Mesenchymal stem cell (in vitro differentiated cells and primary cell): Measurements from ENCODE around the gene BAHCC1.

Experiments used
- DNase-seq: peaks from one replicate; pipeline ENCODE4 v3.0.0-alpha.2; 2013
- H2AFZ ChIP-seq: one replicate; pipeline ENCODE4 v1.6.1; 2013; ENCODE audit warnings: low read depth, mild to moderate bottlenecking, control low read depth, inconsistent platforms, low read length, moderate library complexity
- H2AK5ac ChIP-seq: 2 replicates; pipeline ENCODE4 v1.6.1; 2013; ENCODE audit warnings: low read length, moderate library complexity, mild to moderate bottlenecking, inconsistent platforms; ENCODE audit not compliant: severe bottlenecking
- H2BK120ac ChIP-seq: one replicate; pipeline ENCODE4 v1.6.1; 2013; ENCODE audit warnings: low read depth, mild to moderate bottlenecking, inconsistent platforms, low read length, moderate library complexity
- H2BK12ac ChIP-seq, 2 experiments: one replicate each; pipeline ENCODE4 v1.6.1; 2013; ENCODE audit warnings: inconsistent platforms in 2 of 2, low read length in 2 of 2, mild to moderate bottlenecking in 2 of 2, moderate library complexity in 2 of 2, control low read depth in 1 of 2
- H2BK15ac ChIP-seq: one replicate; pipeline ENCODE4 v1.6.1; 2013; ENCODE audit warnings: mild to moderate bottlenecking, low read depth, inconsistent platforms; ENCODE audit not compliant: poor library complexity, severe bottlenecking
- H2BK5ac ChIP-seq: 2 replicates; pipeline ENCODE4 v1.6.1; 2013; ENCODE audit warnings: low read depth, mild to moderate bottlenecking, low read length, control low read depth, inconsistent platforms; ENCODE audit not compliant: poor library complexity, severe bottlenecking
- H3K14ac ChIP-seq, 2 experiments: one replicate each; pipeline ENCODE4 v1.6.1; 2013; ENCODE audit warnings: inconsistent platforms in 2 of 2, low read length in 2 of 2, control low read depth in 1 of 2, mild to moderate bottlenecking in 1 of 2, moderate library complexity in 1 of 2
- H3K18ac ChIP-seq, 2 experiments: one replicate each; pipeline ENCODE4 v1.6.1; 2013; ENCODE audit warnings: inconsistent platforms in 2 of 2, low read length in 2 of 2, control low read depth in 1 of 2, low read depth in 1 of 2, mild to moderate bottlenecking in 1 of 2
- H3K23ac ChIP-seq, 2 experiments: one replicate each; pipeline ENCODE4 v1.6.1; 2013; ENCODE audit warnings: inconsistent platforms in 2 of 2, low read length in 2 of 2, mild to moderate bottlenecking in 2 of 2, moderate library complexity in 2 of 2, control low read depth in 1 of 2
- H3K27ac ChIP-seq: 2 replicates; pipeline ENCODE4 v1.5.1; 2013; ENCODE audit warnings: mild to moderate bottlenecking, moderate library complexity, low read length, control low read depth, inconsistent platforms; ENCODE audit not compliant: poor library complexity, severe bottlenecking
- H3K27me3 ChIP-seq, 2 experiments: 2 replicates each; pipeline versions ENCODE4 v1.6.1 to v1.7.0; 2013; ENCODE audit warnings: low read length in 2 of 2, mild to moderate bottlenecking in 2 of 2, moderate library complexity in 2 of 2, control low read depth in 1 of 2, inconsistent platforms in 1 of 2; ENCODE audit not compliant: control insufficient read depth in 1 of 2, insufficient read depth in 1 of 2
- H3K36me3 ChIP-seq, 2 experiments: 2 replicates each; pipeline versions ENCODE4 v1.6.1 to v1.7.0; 2013; ENCODE audit warnings: low read length in 2 of 2, control low read depth in 1 of 2, inconsistent platforms in 1 of 2, low read depth in 1 of 2, mild to moderate bottlenecking in 1 of 2; ENCODE audit not compliant: insufficient read depth in 2 of 2, control insufficient read depth in 1 of 2
- H3K4ac ChIP-seq, 2 experiments: one replicate each; pipeline ENCODE4 v1.6.1; 2013; ENCODE audit warnings: inconsistent platforms in 2 of 2, low read length in 2 of 2, mild to moderate bottlenecking in 2 of 2, moderate library complexity in 2 of 2, control low read depth in 1 of 2, low read depth in 1 of 2
- H3K4me1 ChIP-seq: 2 replicates; pipeline ENCODE4 v1.6.1; 2013; ENCODE audit warnings: low read depth, low read length, control low read depth; ENCODE audit not compliant: control insufficient read depth, insufficient read depth
- H3K4me2 ChIP-seq: 2 replicates; pipeline ENCODE4 v1.6.1; 2013; ENCODE audit warnings: low read length, mild to moderate bottlenecking, inconsistent platforms; ENCODE audit not compliant: poor library complexity, severe bottlenecking
- H3K4me3 ChIP-seq, 2 experiments: 2 replicates each; pipeline versions ENCODE4 v1.5.1 to v1.7.0; 2013; ENCODE audit warnings: low read length in 2 of 2, mild to moderate bottlenecking in 2 of 2, control low read depth in 1 of 2, low read depth in 1 of 2; ENCODE audit not compliant: insufficient read depth in 1 of 2
- H3K79me1 ChIP-seq: replicated peaks from 2 replicates; pipeline ENCODE4 v1.6.1; 2013; ENCODE audit warnings: mild to moderate bottlenecking, control low read depth, low read length, inconsistent platforms; ENCODE audit not compliant: poor library complexity, severe bottlenecking
- H3K9ac ChIP-seq: 2 replicates; pipeline ENCODE4 v1.7.0; 2013; ENCODE audit warnings: mild to moderate bottlenecking, low read length, moderate library complexity
- H3K9me3 ChIP-seq: 2 replicates; pipeline ENCODE4 v1.7.0; 2013; ENCODE audit warnings: mild to moderate bottlenecking, low read length; ENCODE audit not compliant: control insufficient read depth
- H4K8ac ChIP-seq: one replicate; pipeline ENCODE4 v1.6.1; 2013; ENCODE audit warnings: inconsistent platforms, mild to moderate bottlenecking, low read length, moderate library complexity
- H4K91ac ChIP-seq: one replicate; pipeline ENCODE4 v1.6.1; 2013; ENCODE audit warnings: mild to moderate bottlenecking, low read length, inconsistent platforms
- WGBS: methylation state at CpG from one replicate; pipeline ENCODE4 v1.1.7; 2013; ENCODE audit warnings: mixed read lengths; 5-methylcytosine and 5-hydroxymethylcytosine counted together

BAHCC1 gene

DNA sequence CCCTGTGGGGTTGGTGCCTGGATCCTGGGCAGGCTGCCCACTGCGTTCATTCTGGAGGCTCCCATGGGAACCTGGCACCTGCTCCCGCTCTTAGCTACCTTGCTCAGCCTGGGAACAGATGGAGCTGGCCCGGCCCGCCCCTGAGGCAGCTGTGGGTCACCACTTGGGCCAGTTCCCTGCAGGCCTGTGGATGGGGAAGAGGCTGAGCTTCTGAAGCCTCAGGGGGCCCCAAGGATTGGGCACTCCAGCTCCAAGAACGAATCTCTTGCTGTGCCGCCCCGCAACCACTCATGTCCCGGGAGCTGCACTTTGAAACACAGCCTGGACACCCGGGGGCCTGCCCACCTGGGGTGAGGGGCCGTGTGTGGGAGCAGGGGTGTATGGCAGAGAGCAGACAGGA lies 37.7 kb downstream of the BAHCC1 start:
- H2BK12ac ChIP-seq, result no peak overlapping the region
- H4K8ac ChIP-seq, result no peak overlapping the region
- no peak overlapping the region for H4K91ac ChIP-seq
- H3K18ac ChIP-seq, result no peak overlapping the region
- no peak overlapping the region for H2BK15ac ChIP-seq
- no peak overlapping the region for H2BK5ac ChIP-seq
- H3K23ac ChIP-seq, result no peak overlapping the region
- WGBS, result 86% methylated on average over 10 of the region's 10 CpGs
- no peak overlapping the region for H2AK5ac ChIP-seq
- no peaks in the 10 kb centered on the region for H3K27me3 ChIP-seq
- peaks cover 58% of the 10 kb centered on the region for H3K4me1 ChIP-seq
- H3K14ac ChIP-seq, result no peak overlapping the region
- H3K9ac ChIP-seq, result no peak overlapping the region
- DNase-seq, result no peak
- H3K4ac ChIP-seq, result no peak overlapping the region
- peaks cover 3% of the 10 kb centered on the region for H3K79me1 ChIP-seq
- H3K4me2 ChIP-seq, result no peak overlapping the region
- no peak overlapping the region for H2AFZ ChIP-seq
- H3K27ac ChIP-seq, result no peak overlapping the region
- peaks cover 0 to 38% of the 10 kb centered on the region in 2 experiments for H3K36me3 ChIP-seq
- H3K9me3 ChIP-seq, result no peaks in the 10 kb centered on the region
- no peak overlapping the region for H2BK120ac ChIP-seq
- no peak overlapping the region for H3K4me3 ChIP-seq

DNA sequence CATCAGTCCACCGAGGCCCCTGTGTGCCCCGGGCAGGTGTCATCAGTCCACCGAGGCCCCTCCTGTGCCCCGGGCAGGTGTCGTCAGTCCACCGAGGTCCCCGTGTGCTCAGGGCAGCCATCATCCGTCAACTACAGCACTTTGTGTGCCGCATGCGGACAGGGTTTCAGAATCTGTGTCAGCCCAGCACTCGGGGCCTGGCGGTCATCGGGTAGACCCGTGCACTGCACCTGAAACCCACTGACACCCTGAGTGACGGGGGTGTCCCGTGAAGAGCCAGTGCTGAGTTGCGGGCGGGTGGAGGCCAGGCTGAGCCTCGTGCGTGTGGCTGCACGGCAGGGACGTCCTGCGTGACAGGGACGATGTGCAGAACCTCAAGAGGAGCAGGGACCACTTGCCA lies 38.4 kb downstream of the BAHCC1 start:
- H3K4me1 ChIP-seq, result peaks cover 52% of the 10 kb centered on the region
- no peak overlapping the region for H3K4me2 ChIP-seq
- no peak overlapping the region for H3K9ac ChIP-seq
- no peak overlapping the region for H3K27ac ChIP-seq
- no peak overlapping the region for H4K91ac ChIP-seq
- H3K79me1 ChIP-seq, result peaks cover 3% of the 10 kb centered on the region
- H2BK5ac ChIP-seq, result no peak overlapping the region
- 84% methylated on average over 24 of the region's 24 CpGs for WGBS
- no peak overlapping the region for H4K8ac ChIP-seq
- no peak overlapping the region for H3K23ac ChIP-seq
- H2AFZ ChIP-seq, result no peak overlapping the region
- peak overlapping the region in 1 of 2 experiments; percentile 26 for H3K14ac ChIP-seq
- no peak overlapping the region for H2BK120ac ChIP-seq
- peak overlapping the region in 1 of 2 experiments; percentile 54 for H3K18ac ChIP-seq
- no peaks in the 10 kb centered on the region for H3K27me3 ChIP-seq
- peaks cover 0 to 40% of the 10 kb centered on the region in 2 experiments for H3K36me3 ChIP-seq
- DNase-seq, result no peak
- no peak overlapping the region for H2BK15ac ChIP-seq
- no peak overlapping the region for H3K4me3 ChIP-seq
- H3K4ac ChIP-seq, result peak overlapping the region in 1 of 2 experiments; percentile 24
- H2AK5ac ChIP-seq, result no peak overlapping the region
- no peak overlapping the region for H2BK12ac ChIP-seq
- H3K9me3 ChIP-seq, result no peaks in the 10 kb centered on the region

DNA sequence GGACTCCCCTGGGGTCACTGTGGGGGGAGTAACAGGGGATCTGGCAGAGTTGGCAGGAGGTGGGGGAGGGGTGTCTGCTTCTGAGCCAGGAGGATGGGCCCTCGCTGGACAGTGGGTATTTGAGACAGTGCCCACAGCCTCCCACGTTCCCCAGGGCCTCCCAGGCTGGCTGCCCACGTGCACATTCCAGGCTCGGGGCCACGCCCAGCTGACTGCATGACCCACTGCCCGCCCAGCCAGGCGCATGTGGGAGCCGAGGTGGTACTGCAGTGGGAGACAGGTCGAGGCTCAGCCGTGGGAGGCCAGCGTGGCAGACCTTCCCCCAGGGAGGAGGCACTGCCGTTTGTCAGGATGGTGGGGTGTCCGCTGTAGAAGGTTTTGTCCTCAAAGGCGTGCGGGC lies 38.8 kb downstream of the BAHCC1 start:
- H3K9ac ChIP-seq, result no peak overlapping the region
- H3K4me1 ChIP-seq, result peaks cover 48% of the 10 kb centered on the region
- 70% methylated on average over 15 of the region's 15 CpGs for WGBS
- H4K8ac ChIP-seq, result no peak overlapping the region
- H3K79me1 ChIP-seq, result peaks cover under 1% of the 10 kb centered on the region
- peak overlapping the region; percentile 2 to 54 for H3K18ac ChIP-seq
- H3K27ac ChIP-seq, result no peak overlapping the region
- H3K36me3 ChIP-seq, result peaks cover 0 to 41% of the 10 kb centered on the region in 2 experiments
- no peak overlapping the region for H2BK15ac ChIP-seq
- peak overlapping the region; percentile 24 to 40 for H3K4ac ChIP-seq
- no peak overlapping the region for H2AK5ac ChIP-seq
- H4K91ac ChIP-seq, result no peak overlapping the region
- no peak overlapping the region for H2AFZ ChIP-seq
- no peaks in the 10 kb centered on the region for H3K9me3 ChIP-seq
- peak overlapping the region in 1 of 2 experiments; percentile 61 for H3K14ac ChIP-seq
- H3K4me2 ChIP-seq, result no peak overlapping the region
- DNase-seq, result no peak
- H3K4me3 ChIP-seq, result no peak overlapping the region
- no peak overlapping the region for H2BK5ac ChIP-seq
- no peak overlapping the region for H2BK120ac ChIP-seq
- peak overlapping the region in 1 of 2 experiments; percentile 49 for H2BK12ac ChIP-seq
- no peaks in the 10 kb centered on the region for H3K27me3 ChIP-seq
- no peak overlapping the region for H3K23ac ChIP-seq

DNA sequence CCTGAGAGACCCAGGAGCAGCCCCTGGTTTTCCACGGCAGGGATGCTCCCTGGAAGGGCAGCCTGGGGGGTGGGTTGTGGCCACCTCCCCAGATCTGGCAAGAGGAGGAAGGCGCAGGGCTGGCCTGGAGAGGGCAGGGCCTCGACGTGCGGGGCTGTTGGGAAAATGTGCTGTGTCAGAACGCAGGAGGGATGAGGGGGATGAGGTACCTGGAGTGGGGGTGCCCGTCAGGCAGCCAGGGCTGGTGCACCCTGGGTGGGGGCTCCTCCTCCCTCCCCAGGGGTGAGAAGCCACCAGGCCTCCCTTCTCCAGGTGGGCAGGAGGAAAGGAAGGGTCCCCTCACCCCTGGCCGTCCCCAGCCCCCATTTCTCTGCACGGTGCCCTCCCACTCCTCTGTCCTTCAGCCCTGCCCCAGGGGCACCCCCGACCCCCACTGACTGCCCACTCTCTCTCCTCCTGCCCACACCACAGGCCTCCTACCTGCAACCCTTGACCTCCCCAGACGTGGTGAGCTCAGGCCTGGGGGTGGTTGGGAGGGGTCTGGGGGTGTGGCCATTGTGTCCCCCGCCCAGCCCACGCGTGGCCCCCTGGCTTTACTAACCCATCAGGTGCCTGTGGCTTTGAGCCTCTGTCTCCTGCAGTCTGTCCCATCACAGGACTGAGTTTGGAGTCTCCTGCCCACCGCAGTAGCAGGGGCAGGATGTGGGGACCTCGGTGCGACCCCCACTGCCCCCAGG lies 39.6 kb downstream of the BAHCC1 start:
- peak overlapping the region in 1 of 2 experiments; percentile 49 for H3K18ac ChIP-seq
- H2BK15ac ChIP-seq, result peak overlapping the region; percentile 32
- H3K9me3 ChIP-seq, result no peaks in the 10 kb centered on the region
- no peak overlapping the region for H2BK5ac ChIP-seq
- no peak overlapping the region for H2AFZ ChIP-seq
- 86% methylated on average over 14 of the region's 17 CpGs for WGBS
- H2BK12ac ChIP-seq, result peak overlapping the region in 1 of 2 experiments; percentile 91
- peak overlapping the region; percentile 57 for H4K91ac ChIP-seq
- no peak overlapping the region for H3K4me2 ChIP-seq
- no peaks in the 10 kb centered on the region for H3K79me1 ChIP-seq
- no peaks in the 10 kb centered on the region for H3K27me3 ChIP-seq
- H3K9ac ChIP-seq, result no peak overlapping the region
- peak overlapping the region in 1 of 2 experiments; percentile 40 for H3K4ac ChIP-seq
- no peak overlapping the region for H3K4me3 ChIP-seq
- no peak overlapping the region for H2BK120ac ChIP-seq
- H3K4me1 ChIP-seq, result peaks cover 40% of the 10 kb centered on the region
- H2AK5ac ChIP-seq, result no peak overlapping the region
- peaks cover 0 to 45% of the 10 kb centered on the region in 2 experiments for H3K36me3 ChIP-seq
- peak overlapping the region in 1 of 2 experiments; percentile 47 for H3K23ac ChIP-seq
- H4K8ac ChIP-seq, result peak overlapping the region; percentile 61
- H3K14ac ChIP-seq, result peak overlapping the region in 1 of 2 experiments; percentile 56
- DNase-seq, result no peak
- H3K27ac ChIP-seq, result no peak overlapping the region
